Neural cell (in vitro differentiated cells): ENCODE data around the gene SCGN. TPM values are rescaled to one million over a fixed set of nuclear protein-coding genes. Genes with fewer than 3 reads are reported as not detected.

Experiments used
- H2AFZ ChIP-seq: fragments of 200-600, 300-800 bp; sonication (generic), shearing (Covaris generic); 2 replicates; pipeline ENCODE4 v1.6.0; 2014; ENCODE audit warnings: low read depth, mild to moderate bottlenecking, antibody characterized with exemption, low read length, moderate library complexity
- H3F3A ChIP-seq: fragments of 200-600 bp; shearing (Covaris generic); 2 replicates; pipeline ENCODE4 v1.6.1; 2016; ENCODE audit warnings: mild to moderate bottlenecking, moderate library complexity, mixed read lengths, antibody characterized with exemption, low read length; ENCODE audit not compliant: insufficient read depth, poor library complexity, severe bottlenecking
- H3K27ac ChIP-seq: fragments of 200-600, 300-800 bp; sonication (generic), shearing (Covaris generic); 2 replicates; pipeline ENCODE4 v1.5.1; 2014; ENCODE audit warnings: mild to moderate bottlenecking, low read length, moderate library complexity
- H3K27me3 ChIP-seq: fragments of 300-800, 200-600 bp; sonication (generic), shearing (Covaris generic); 2 replicates; pipeline ENCODE4 v1.6.0; 2014; ENCODE audit warnings: mild to moderate bottlenecking, low read depth, low read length, moderate library complexity; ENCODE audit not compliant: insufficient read depth
- H3K36me3 ChIP-seq: fragments of 300-800, 200-600 bp; sonication (generic), shearing (Covaris generic); 2 replicates; pipeline ENCODE4 v1.5.1; 2014; ENCODE audit warnings: mild to moderate bottlenecking, antibody characterized with exemption, low read length, moderate library complexity; ENCODE audit not compliant: insufficient read depth
- H3K4me2 ChIP-seq: fragments of 300-800, 200-600 bp; sonication (generic), shearing (Covaris generic); 2 replicates; pipeline ENCODE4 v1.6.0; 2014; ENCODE audit warnings: mild to moderate bottlenecking, low read length
- H3K4me3 ChIP-seq: fragments of 300-800, 200-600 bp; sonication (generic), shearing (Covaris generic); 2 replicates; pipeline ENCODE4 v1.5.1; 2014; ENCODE audit warnings: mild to moderate bottlenecking, low read length, moderate library complexity
- H3K79me2 ChIP-seq: fragments of 200-600 bp; shearing (Covaris generic); replicated peaks from 2 replicates; pipeline ENCODE4 v1.6.0; 2014; ENCODE audit warnings: mild to moderate bottlenecking, low read length, moderate library complexity; ENCODE audit not compliant: insufficient read depth
- H3K9ac ChIP-seq: fragments of 300-800, 200-600 bp; sonication (generic), shearing (Covaris generic); 2 replicates; pipeline ENCODE4 v1.6.1; 2016; ENCODE audit warnings: mild to moderate bottlenecking, low read length, mixed read lengths
- H3K9me2 ChIP-seq: fragments of 200-600 bp; shearing (Covaris generic); 2 replicates; pipeline ENCODE4 v1.6.1; 2016; ENCODE audit warnings: mild to moderate bottlenecking, low read length, mixed read lengths; ENCODE audit not compliant: insufficient read depth
- H3K9me3 ChIP-seq: fragments of 200-600, 300-800 bp; sonication (generic), shearing (Covaris generic); 2 replicates; pipeline ENCODE4 v1.6.1; 2016; ENCODE audit warnings: mild to moderate bottlenecking, mixed run types, low read length, moderate library complexity, mixed read lengths
- H4K20me1 ChIP-seq: fragments of 200-600 bp; shearing (Covaris generic); 2 replicates; pipeline ENCODE4 v1.6.1; 2016; ENCODE audit warnings: mild to moderate bottlenecking, mixed run types; ENCODE audit not compliant: insufficient read depth
- CTCF ChIP-seq: fragments of 450-650 bp; IDR thresholded peaks from 2 replicates; pipeline ENCODE4 v1.5.1; 2014; ENCODE audit warnings: antibody characterized with exemption, mild to moderate bottlenecking, moderate library complexity; ENCODE audit not compliant: poor library complexity, severe bottlenecking
- EP300 ChIP-seq: fragments of 450-650 bp; conservative IDR thresholded peaks from 2 replicates; pipeline ENCODE4 v1.6.1; 2014; ENCODE audit warnings: antibody characterized with exemption, mild to moderate bottlenecking, moderate library complexity; ENCODE audit not compliant: poor library complexity, severe bottlenecking
- EZH2 ChIP-seq: fragments of 200-600, 300-800 bp; shearing (Covaris generic), sonication (generic); IDR thresholded peaks from 2 replicates; pipeline ENCODE4 v1.6.1; 2014; ENCODE audit warnings: antibody characterized with exemption, low read length, borderline replicate concordance, mild to moderate bottlenecking; ENCODE audit not compliant: insufficient read depth, poor library complexity, severe bottlenecking
- MXI1 ChIP-seq: fragments of 450-650 bp; conservative IDR thresholded peaks from 2 replicates; pipeline ENCODE4 v1.6.1; 2014; ENCODE audit warnings: antibody characterized with exemption, mild to moderate bottlenecking; ENCODE audit not compliant: poor library complexity, severe bottlenecking
- POLR2AphosphoS5 ChIP-seq: IDR thresholded peaks from 2 replicates; pipeline ENCODE4 v1.6.1; 2012
- RAD21 ChIP-seq: fragments of 450-650 bp; conservative IDR thresholded peaks from 2 replicates; pipeline ENCODE4 v1.6.1; 2014; ENCODE audit warnings: antibody characterized with exemption, mild to moderate bottlenecking, moderate library complexity
- REST ChIP-seq: IDR thresholded peaks from 2 replicates; pipeline ENCODE4 v1.6.1; 2012; ENCODE audit warnings: borderline replicate concordance
- SMC3 ChIP-seq: fragments of 450-650 bp; conservative IDR thresholded peaks from 2 replicates; pipeline ENCODE4 v1.6.1; 2014; ENCODE audit warnings: antibody characterized with exemption, mild to moderate bottlenecking, moderate library complexity; ENCODE audit not compliant: poor library complexity
- TAF1 ChIP-seq: IDR thresholded peaks from 2 replicates; pipeline ENCODE4 v1.6.1; 2012; ENCODE audit warnings: low read depth
- polyA plus RNA-seq: library from polyadenylated mRNA; depleted of rRNA; stranded (reverse); fragments of >200 nt; gene quantifications from 2 replicates; pipeline ENCODE4 v1.2.3, GENCODE V29; 2014

The SCGN gene
- polyA plus RNA-seq, 1 donor from 2014 or later: 254 TPM

GRCh38 chr6:25619217-25619616 is 32.8 kb upstream of the SCGN start:
- Histone ChIP-seq H3K27ac (no peak overlapping the region), H3K36me3 (no peaks in the 10 kb centered on the region), H2AFZ (no peak overlapping the region), H3K79me2 (no peaks in the 10 kb centered on the region), H3K9me3 (no peaks in the 10 kb centered on the region), H3K9me2 (no peaks in the 10 kb centered on the region), H3K4me2 (no peak overlapping the region), H3F3A (no peaks in the 10 kb centered on the region), H3K27me3 (no peaks in the 10 kb centered on the region), H3K9ac (no peak overlapping the region), H4K20me1 (no peaks in the 10 kb centered on the region), H3K4me3 (no peak overlapping the region)
- no peak for TF ChIP-seq RAD21
- TF ChIP-seq REST: no peak
- no peak for TF ChIP-seq MXI1
- no peak for TF ChIP-seq TAF1
- no peak for TF ChIP-seq POLR2AphosphoS5
- no peak for TF ChIP-seq SMC3
- no peak for TF ChIP-seq CTCF
- TF ChIP-seq EP300: no peak
- no peak for TF ChIP-seq EZH2

GRCh38 chr6:25620391-25620790 is 31.6 kb upstream of the SCGN start:
- Histone ChIP-seq H3K79me2 (no peaks in the 10 kb centered on the region), H3K4me3 (no peak overlapping the region), H3K27me3 (no peaks in the 10 kb centered on the region), H3K4me2 (no peak overlapping the region), H3K9ac (no peak overlapping the region), H3K36me3 (no peaks in the 10 kb centered on the region), H4K20me1 (no peaks in the 10 kb centered on the region), H3F3A (no peaks in the 10 kb centered on the region), H3K9me3 (no peaks in the 10 kb centered on the region), H2AFZ (no peak overlapping the region), H3K27ac (no peak overlapping the region), H3K9me2 (no peaks in the 10 kb centered on the region)
- TF ChIP-seq TAF1: no peak
- no peak for TF ChIP-seq SMC3
- no peak for TF ChIP-seq EP300
- no peak for TF ChIP-seq POLR2AphosphoS5
- TF ChIP-seq CTCF: no peak
- TF ChIP-seq RAD21: no peak
- no peak for TF ChIP-seq EZH2
- no peak for TF ChIP-seq MXI1
